Measurements from ENCODE around the gene ESD.
A peak's percentile ranks its signal among the peaks of the same experiment; 100 is the strongest.
"Not testable (repeated sequence)": the region's sequence is repeated elsewhere in the genome, so short reads cannot be mapped to it uniquely, and the experiment has no call there.

The ESD gene, protein sequence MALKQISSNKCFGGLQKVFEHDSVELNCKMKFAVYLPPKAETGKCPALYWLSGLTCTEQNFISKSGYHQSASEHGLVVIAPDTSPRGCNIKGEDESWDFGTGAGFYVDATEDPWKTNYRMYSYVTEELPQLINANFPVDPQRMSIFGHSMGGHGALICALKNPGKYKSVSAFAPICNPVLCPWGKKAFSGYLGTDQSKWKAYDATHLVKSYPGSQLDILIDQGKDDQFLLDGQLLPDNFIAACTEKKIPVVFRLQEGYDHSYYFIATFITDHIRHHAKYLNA

DNA sequence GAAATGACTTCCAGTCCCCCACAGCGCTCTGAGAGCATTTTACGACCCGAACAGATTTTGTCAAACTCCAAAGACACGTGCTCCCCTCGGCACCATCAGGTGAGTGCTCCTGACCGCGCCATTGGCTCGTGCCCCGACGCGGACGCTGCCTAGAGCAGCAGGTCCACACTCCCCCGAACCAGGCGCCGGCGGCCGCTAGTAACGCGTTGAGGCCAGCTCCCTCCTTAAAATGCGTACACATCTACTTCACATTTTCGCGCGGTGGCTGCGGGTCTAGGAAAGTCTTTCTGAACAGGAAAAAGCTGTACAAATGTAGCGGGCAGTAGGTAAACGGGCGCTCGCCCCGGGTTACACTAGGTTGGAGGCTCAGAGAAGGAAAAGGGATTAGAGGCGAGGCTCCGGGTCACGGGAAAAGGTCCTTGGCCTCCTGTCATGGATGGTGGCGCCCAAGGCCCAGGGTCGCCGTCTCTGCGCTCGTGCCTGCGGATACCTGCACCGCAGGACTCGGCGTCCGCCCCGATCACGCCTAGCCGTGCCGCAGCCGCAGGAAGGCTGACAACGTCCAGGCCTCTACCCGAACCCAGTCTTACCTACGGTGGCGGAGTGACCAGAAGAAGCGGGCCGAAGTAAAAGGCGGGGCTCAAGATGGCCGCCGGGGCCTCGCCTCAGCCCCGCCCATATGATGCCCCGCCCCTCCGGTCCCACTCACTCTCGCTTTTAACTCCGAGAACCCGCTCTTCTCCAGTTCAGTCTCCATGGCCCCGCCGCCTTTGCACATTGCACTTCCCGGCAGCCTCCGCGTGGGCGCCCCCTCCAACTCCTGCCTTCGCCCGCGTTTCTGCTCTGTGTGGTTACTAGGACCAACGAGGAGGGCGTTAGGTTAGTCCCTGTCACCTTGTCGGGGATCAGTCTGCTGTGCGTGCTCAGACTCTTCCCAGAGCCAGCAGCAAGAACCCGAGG, at the start of gene ESD:
ESD (minus strand) TSS at position 647 of the 960 bp plus-strand sequence. CDS start 5,748 bp downstream, outside the sequence.
- DNase-seq, result peak; percentile 93

DNA sequence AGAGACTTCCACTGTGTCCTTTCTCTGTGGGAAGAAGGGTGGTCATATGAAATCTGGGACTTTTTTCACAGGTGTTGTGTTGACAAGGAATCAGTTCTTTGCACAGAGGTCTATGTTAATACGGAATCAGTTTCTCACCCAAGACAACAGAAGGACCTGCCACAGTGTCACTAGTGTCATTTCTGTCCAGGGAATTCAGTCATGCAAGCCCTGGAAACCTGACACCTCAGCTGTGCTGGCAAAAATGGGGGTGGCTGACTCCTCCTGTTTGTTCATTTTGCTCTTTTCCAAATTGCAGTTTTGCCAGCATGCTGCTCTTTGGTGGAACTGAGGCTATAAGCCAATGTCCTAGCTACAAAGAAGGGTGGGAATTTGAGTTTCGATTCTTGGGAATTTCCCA, 49.8 kb upstream of the ESD start:
- no peak for DNase-seq

DNA sequence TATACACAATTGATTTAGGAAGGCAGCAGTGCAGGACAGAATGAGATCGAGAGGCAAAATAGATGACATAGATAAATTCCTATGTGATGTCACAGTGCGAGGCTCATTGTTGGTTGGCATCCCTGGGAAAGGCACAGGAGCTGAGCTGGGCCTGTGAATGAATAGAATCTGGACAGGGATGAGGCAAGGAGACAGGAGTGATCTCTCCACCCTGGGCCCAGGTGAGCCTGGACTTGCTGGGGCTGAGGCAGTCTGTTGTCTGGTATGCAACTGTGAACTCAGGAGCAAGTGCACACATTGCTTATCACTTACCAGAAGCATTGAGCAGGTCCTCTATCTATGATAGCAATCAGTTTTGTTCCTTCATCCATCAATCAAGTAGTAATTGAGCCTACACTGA, 48.2 kb upstream of the ESD start:
- no peak for DNase-seq

DNA sequence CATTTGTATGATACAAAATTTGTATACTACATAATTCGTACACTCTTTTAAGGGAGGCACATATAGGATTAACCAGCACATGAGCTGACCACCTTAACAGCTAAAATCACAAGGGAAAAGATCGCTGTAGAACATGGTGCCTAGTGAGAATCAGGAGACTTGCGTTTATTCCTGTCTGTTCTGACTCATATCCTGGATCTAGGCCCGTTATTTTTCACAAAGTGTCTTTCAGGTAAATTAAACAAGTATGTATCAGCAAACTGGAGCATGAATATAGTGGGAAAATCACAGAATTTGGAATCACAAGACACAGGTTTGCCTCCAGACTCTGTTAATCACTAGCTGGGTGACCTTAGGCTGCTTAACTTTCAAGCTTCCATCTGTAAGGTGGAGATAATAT, 47.5 kb upstream of the ESD start:
- no peak for DNase-seq

DNA sequence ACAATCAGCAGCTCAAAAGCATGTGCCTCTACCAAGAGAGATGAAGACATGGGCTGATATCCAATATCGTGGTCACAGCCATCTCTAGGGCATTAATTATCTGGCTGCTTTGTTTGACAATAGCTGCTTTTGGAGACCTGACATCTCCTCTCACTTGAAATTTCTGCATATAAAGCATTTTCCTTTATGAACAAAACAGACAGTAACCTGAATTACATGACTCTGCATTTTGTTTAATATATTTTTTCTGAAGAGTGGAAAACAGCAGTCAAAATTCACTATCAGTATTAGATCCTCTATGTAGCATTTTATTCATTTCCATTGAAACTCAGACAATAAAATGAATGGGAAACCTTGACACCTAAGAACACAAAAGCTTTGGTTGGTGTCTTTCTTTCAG, 42.4 kb upstream of the ESD start:
- no peak for DNase-seq

DNA sequence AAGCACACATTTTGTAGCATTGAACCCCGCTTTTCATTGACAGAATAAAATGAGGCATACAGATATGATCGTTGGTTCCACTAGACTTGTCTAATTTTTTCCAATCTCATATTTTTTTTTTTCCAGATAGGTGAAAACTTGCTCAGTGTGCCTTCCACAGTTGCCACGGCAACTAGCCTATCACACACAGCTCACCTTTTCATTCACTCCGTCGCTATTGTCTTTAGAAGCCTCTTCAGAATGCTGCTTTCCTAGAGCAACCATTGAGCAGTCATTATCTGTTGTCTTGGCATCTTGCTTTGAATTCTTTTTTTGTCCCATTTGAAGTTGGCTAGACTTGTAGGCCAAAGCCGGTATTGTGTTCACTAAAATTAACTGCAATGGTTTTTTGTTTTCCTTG, 37.7 kb upstream of the ESD start:
- DNase-seq, result no peak

DNA sequence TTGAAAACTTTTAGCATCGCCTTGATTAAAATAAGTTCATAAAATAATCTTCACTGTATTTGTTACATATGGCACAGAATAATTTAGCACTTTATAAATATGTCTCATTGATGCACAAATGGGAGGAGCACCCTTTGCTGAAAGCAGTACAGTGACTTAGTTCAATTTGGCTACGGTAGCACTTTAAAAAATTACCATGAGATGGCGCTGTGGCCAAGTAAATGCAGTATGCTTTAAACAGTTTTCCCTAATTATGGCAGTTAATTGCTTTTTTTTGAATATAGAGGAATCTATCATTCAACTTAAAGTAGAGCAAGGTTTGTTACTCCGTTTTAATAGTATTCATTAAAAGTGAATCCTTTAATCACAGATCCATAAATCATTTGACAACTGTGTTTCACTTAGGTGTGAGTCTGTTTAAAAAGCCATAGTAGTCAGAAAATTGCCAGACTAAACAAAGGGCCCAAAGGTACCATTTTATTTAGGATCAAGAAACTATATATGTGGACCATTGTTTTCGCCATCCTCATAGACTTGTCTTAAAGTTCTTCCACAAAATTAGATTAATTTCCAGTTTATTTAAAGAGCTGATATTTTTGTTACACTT, 34.7 kb upstream of the ESD start:
- peak; percentile 44 for DNase-seq

DNA sequence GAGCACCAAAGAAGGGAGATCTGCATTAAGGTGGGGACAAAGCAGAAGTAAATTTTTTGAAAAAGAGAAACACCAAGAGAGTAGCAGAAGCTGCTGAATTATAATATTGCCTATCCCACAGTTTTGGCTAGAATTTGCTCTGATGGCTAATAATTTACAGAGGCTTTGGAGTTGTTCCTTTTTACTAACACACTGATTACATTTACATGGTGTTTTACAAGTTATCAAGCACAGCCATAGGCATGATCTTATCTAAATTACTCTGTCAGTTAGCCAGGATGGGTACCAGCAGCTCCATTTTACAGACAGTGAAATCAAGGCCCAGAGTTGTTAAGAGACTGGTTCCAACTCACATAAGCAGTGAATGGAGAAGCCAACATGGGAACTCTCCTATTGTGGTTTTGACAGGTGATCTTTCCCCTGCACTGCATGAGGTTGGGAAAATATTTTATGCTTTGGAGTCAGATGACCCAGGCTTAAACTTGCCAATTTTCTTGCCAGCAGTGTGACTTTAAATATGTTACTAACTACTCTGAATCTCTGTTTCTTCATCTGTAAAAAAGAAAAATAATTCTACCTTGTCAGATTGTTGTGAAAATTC, 33.5 kb upstream of the ESD start:
- no peak for DNase-seq

DNA sequence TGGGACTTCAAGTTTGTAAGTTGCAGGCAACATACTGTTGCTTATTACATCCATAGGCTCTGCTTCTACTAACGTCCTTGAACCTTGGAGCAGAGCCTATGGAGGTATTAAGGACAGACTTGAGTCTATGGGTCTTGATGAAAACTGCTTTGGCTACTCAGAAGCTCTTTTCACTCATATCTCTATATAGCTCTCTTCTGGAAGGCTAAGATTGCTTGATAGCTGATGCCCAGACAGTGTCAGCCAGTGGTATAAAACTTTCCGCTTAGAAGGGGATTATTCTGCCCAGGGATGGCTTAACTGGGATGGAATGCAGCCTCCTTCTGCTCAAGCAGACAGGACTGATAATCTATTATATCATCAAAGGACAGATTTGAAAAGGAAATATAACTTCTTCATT, 25.6 kb upstream of the ESD start:
- DNase-seq, result no peak

DNA sequence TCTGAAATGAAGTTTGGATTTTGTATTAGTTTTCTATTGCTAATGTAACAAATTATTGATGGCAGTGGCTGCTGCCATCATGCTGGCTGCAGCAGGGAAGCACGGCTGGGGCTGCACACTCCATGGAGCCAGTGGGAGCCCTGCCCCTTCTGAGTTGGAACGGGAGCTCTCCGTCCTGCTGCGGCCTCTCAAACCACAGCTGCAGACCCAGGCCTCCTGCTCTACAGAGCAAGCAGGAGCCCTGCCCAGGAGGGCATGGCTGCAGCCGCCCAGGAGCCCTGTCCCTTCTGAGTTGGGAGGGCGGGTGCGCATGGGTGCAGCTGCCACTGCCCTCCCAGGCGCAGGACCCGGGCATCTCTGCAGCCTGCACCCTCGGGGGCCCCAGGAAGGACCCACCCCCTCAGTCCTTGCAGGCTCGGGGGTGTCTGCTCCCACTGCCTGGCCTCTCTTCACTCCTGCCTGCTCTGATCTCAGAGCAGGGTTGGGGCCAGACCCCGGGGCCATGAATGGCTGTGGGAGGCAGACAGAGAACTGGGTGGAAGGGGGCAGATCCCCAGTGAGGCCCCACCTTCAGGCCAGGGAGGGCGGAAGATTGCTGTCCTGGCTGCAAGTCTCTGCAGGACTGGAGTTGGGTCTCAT, 21.0 kb upstream of the ESD start:
- DNase-seq, result no peak

DNA sequence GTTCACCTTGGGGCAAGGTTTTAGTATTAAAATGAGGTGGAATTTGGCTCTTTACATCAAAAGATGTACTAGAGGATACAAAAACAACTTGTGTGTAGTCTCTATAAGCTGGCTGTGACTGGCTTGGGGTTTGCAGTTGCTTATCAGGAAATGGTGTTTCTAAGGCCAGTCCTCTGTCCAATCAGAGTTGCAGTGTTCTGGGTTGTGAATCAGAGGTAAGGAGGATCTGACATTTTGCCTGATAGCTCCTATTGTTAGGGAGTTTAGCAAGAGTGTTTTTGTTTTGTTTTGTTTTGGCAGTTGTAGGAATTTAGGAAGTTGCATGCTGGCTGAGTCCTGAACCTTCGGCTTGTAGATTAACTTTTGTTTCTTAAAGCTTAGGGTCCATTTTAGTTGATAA, 20.1 kb upstream of the ESD start:
- no peak for DNase-seq

DNA sequence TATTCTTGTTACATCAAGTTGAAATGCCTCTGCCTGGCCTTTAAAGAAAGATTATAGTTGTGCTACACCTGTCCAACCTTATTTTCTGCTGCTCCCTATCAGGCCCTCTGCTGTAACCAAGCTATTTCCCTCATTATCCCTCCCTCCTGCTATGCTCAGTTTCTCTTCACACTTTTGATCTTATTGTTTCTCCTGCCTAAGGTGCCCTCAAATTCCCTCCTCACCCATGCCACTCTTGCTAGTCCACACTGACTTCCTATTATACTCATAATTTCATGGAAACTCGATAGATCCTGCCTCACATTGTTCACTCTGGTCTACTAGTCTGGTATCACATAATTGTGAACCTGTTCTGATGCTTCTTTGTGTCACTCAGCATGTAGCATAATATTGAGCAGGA, 19.4 kb upstream of the ESD start:
- no peak for DNase-seq

DNA sequence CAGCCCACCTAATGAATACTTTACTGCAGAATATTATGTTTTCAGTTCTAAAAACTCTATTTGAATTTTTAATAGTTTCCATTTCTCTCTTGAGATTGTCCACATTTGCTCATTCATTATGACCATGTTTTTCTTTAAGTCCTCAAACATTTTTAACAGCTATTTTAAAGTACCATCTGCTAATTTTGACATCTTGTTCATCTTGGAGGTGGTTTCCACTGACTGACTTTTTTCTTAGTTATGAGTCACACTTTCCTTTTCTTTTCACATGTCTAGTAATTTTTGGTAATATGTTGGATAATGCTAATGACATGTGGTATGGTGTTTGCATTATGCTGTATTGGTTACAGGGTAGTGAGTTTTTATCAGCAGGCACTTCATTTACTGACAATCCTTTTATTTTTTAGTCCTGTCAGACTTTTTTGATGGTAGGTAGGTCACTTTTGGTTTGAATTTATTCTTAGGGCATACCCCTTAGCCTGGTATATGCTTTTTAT, 15.4 kb upstream of the ESD start:
- DNase-seq, result no peak

DNA sequence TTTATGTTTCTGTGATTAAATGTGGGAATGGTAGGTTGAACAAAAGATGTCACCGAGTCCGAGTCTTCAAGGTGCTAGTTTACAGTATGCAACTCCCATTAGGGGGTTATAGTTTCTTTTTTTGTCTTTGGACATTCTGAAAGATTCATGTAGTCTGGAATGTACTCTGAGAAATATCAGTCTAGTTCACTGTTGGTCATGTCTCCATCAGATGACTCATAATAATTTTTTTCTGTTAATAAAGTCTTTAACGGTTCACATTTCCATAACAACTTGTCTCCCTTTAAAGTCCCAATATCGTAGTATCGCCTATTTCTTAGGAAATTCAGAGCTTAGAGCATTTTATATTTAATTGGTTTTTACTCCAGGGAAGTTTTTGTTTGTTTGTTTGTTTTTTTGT, 13.5 kb upstream of the ESD start:
- DNase-seq, result no peak

DNA sequence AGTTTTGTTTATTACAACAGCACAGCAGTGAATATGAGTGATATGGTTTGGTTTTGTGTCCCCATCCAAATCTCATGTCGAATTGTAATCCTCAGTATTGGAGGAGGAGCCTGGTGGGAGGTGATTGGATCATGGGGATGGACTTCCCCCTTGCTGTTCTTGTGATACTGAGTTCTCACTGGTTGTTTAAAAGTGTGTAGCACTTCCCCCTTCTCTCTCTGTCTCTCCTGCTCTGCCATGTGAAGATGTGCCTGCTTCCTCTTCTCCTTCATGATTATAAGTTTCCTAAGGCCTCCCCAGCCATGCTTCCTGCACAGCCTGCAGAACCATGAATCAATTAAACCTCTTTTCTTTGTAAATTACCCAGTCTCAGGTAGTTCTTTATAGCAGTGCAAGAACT, 8.0 kb upstream of the ESD start:
- not testable (repeated sequence) for DNase-seq

DNA sequence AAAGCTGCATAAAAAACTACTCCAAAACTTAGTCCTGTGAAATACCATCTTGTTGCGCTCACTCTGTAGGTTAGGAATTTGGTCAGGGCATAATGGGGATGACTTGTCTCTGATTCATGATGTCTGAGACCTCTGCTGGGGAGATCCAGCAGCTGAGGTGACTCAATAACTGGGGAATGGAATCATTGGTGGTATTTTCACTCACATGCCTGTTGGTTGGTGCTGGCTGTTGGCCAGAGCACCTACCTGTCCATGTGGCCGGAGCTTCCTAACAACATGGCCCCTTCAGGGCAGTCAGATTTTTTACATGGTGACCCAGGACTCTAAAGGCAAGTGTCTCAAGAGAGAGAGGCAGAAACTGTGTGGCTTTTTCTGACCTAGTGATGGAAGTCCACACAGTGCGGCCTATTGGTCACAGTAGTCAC, 7.4 kb upstream of the ESD start:
- no peak for DNase-seq

DNA sequence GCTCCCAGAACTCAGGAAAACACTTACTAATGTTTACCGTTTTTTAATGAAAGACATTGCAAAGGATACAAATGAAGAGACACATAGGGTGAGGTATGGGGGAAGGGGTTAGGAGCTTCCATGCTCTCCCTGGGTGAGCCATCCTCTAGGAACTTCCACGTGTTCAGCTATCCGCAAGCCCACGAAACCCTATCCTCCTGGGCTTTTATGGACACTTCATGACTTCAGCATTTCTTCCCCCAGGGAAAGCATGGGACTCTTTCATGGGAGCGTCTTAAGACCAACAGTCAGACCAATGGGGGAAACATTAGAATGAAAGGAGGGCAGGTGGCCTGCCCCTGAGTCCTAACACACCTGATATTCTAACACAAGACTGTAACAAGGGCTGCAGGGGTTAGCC, 6.6 kb upstream of the ESD start:
- no peak for DNase-seq

DNA sequence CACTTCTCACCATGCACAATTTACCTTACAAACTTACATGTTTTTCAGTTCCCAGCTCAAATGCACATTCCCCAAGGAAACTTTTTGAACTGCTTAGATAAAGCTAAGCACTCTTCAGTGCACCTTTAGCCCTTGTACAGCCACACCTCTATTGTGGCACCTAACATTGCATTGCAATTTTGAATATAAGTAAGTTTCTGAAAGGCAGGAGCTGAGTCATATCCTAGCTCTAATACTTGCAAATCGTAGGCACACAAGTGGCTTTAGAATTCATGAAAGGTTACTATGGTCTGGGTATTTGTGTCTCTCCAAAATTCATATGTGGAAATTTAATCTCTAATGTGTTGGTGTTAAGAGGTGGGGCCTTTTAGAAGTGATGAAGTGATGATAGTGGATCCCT, 4.9 kb upstream of the ESD start:
- DNase-seq, result no peak

DNA sequence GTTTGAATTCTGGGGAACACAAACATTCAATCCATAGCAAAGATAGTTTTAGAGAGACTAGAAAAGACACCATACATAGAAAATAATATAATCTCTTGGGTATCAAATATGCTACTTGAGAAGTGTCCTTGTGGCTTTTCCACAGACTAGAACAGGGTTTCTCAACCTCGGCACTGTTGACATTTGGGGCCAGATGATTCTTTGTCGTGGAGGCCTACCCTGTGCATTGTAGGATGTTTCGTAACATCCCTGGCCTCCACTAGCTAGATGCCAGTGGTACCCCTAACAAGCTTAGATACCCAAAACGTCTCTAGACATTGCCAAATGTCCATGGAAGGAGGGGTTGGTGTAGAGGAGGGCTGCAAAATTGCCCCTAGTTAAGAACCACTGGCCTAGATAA, 2.2 kb upstream of the ESD start:
- no peak for DNase-seq

DNA sequence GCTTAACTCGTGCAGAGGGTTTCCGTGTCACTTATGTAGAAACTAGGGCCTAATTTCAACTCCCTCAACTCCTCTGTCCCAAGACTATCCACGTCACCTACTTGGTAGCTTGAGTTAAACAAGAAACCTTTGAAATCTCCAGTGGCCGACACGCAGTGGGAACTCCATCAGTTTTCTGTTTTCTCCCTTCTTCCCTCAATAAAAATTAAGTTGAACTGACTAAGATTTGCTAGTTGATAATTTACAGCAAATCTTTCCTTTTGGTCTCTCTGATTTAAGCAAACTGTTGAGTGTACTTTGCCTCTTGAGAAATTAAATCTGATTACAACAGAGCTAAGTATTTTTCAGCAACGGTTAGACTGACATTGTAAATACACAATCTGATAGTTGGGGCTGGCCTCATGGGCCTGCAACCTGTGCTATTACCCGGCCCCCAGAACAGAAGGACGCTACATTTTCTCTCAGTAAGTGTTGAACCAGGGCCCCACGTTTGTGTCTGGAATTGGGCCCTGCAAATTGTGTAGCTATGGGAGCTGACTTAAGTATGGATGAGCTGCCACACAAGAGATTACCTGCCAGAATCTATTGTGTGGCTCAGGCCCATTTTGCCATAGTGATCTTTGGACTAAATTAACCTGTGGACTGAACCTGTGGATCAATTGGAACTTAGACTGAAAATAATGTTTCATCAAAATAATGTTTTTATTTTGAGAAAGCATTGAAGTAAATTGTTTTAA, 708 bp upstream of the ESD start:
- DNase-seq, result no peak

DNA sequence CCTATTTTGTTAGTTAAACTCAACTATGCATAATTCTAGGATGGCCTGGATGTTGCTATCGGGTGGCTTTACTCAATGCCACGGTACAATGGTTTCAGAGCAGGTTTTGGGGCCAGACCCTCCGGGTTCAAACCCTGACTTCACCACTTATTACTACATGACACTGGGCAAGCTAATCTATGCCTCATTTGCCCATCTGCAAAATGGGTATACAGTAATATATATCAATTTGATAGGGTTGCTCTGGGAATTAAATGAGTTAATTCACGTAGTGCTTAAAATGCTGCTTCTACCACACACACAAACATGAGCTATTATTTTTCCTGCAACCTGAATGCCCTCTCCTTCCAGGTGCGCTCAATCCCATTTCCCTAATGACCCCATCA, 839 bp downstream of the ESD start:
- DNase-seq, result no peak

DNA sequence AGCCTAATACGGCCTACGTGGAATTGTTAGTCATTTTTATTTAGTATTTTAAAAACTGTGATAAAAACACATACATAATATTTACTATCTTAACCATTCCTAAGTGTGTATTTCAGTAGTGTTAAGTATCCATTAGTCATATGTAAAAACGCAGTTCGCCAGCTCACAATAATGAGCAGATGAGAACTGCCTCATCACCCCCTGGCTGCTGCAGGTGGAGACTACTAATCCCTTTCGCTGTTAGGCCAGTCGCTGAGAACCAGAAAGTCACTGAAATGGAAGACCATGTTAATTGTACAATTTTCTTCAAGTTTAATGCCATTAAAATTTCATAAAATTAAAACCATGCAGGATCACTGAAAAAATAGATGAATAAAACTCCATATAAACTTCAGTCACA, 1.6 kb downstream of the ESD start:
- peak; percentile 1 for DNase-seq
